Neural progenitor cell (in vitro differentiated cells): ENCODE results near the gene SHQ1.

Experiments
- EZH2phosphoT487 ChIP-seq: fragments of 200-600 bp; sonication (generic); IDR thresholded peaks from 2 replicates; pipeline ENCODE4 v1.6.1; 2017; ENCODE audit warnings: antibody characterized with exemption
- TF ChIP-seq, protein P1 (sequence below): fragments of 200-600 bp; sonication (generic); IDR thresholded peaks from 2 replicates; pipeline ENCODE4 v1.5.1; 2017; ENCODE audit warnings: antibody characterized with exemption, mild to moderate bottlenecking

DNA sequence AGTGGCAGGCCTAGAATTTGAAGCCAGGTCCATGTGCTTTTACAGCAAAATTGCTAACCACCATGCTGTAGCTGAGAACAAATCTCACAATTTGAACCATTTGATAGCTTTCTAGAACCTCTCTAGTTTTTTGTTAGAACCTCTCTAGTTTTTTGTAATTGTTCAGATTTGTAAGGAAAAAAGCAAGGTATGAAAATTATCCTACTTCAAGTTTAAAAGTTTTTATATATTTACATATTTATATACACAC is 49.4 kb upstream of the SHQ1 start:
- TF ChIP-seq, protein P1, sequence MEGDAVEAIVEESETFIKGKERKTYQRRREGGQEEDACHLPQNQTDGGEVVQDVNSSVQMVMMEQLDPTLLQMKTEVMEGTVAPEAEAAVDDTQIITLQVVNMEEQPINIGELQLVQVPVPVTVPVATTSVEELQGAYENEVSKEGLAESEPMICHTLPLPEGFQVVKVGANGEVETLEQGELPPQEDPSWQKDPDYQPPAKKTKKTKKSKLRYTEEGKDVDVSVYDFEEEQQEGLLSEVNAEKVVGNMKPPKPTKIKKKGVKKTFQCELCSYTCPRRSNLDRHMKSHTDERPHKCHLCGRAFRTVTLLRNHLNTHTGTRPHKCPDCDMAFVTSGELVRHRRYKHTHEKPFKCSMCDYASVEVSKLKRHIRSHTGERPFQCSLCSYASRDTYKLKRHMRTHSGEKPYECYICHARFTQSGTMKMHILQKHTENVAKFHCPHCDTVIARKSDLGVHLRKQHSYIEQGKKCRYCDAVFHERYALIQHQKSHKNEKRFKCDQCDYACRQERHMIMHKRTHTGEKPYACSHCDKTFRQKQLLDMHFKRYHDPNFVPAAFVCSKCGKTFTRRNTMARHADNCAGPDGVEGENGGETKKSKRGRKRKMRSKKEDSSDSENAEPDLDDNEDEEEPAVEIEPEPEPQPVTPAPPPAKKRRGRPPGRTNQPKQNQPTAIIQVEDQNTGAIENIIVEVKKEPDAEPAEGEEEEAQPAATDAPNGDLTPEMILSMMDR: no peak
- TF ChIP-seq EZH2phosphoT487: no peak
